Measurements from ENCODE around the gene CDH12. TPM values are rescaled to one million over a fixed set of nuclear protein-coding genes. Genes with fewer than 3 reads are reported as not detected.

CDH12 gene
- total RNA-seq, 1 experiment from 2014 or later: not detected

- no TSS peak for BruUV-seq (replicated peaks)
- no peak for TF ChIP-seq CTCF (IDR thresholded peaks at IDR 0.05 in 2 of 3, conservative IDR thresholded peaks at IDR 0.05 in 1 of 3; ENCODE audit: borderline replicate concordance in 1 of 3, insufficient read depth in 1 of 3, low read depth in 2 of 3, low read length in 2 of 3)
- no peak for TF ChIP-seq SRF (IDR thresholded peaks at IDR 0.05; ENCODE audit: low read depth)
- TF ChIP-seq, protein P1, sequence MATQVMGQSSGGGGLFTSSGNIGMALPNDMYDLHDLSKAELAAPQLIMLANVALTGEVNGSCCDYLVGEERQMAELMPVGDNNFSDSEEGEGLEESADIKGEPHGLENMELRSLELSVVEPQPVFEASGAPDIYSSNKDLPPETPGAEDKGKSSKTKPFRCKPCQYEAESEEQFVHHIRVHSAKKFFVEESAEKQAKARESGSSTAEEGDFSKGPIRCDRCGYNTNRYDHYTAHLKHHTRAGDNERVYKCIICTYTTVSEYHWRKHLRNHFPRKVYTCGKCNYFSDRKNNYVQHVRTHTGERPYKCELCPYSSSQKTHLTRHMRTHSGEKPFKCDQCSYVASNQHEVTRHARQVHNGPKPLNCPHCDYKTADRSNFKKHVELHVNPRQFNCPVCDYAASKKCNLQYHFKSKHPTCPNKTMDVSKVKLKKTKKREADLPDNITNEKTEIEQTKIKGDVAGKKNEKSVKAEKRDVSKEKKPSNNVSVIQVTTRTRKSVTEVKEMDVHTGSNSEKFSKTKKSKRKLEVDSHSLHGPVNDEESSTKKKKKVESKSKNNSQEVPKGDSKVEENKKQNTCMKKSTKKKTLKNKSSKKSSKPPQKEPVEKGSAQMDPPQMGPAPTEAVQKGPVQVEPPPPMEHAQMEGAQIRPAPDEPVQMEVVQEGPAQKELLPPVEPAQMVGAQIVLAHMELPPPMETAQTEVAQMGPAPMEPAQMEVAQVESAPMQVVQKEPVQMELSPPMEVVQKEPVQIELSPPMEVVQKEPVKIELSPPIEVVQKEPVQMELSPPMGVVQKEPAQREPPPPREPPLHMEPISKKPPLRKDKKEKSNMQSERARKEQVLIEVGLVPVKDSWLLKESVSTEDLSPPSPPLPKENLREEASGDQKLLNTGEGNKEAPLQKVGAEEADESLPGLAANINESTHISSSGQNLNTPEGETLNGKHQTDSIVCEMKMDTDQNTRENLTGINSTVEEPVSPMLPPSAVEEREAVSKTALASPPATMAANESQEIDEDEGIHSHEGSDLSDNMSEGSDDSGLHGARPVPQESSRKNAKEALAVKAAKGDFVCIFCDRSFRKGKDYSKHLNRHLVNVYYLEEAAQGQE (IDR thresholded peaks at IDR 0.05; ENCODE audit: low read depth): no peak
- Histone ChIP-seq H4K20me1 (ENCODE audit: insufficient read depth) (no peaks in the 10 kb centered on the region), H3K27ac (ENCODE audit: low read depth, low read length) (no peak overlapping the region), H3K79me2 (ENCODE audit: insufficient read depth, low read length) (no peaks in the 10 kb centered on the region), H2AFZ (ENCODE audit: low read depth, low read length, poor library complexity, severe bottlenecking) (no peak overlapping the region), H3K9me2 (ENCODE audit: insufficient read depth) (no peaks in the 10 kb centered on the region), H3K4me2 (ENCODE audit: low read length) (no peak overlapping the region), H3K9ac (ENCODE audit: low read length) (no peak overlapping the region), H3K4me1 (ENCODE audit: control insufficient read depth in 1 of 2, insufficient read depth in 2 of 2, low read length in 2 of 2) (no peaks in the 10 kb centered on the region), H3K36me3 (ENCODE audit: control insufficient read depth in 1 of 2, insufficient read depth in 2 of 2, low read length in 2 of 2) (no peaks in the 10 kb centered on the region), H3K9me3 (ENCODE audit: control insufficient read depth in 1 of 2, insufficient read depth in 1 of 2, low read depth in 1 of 2, low read length in 2 of 2) (peaks cover 17 to 29% of the 10 kb centered on the region in 2 experiments; a peak in 2 of 4 replicates), H3K4me3 (replicated peaks in 1 of 2; ENCODE audit: low read depth in 1 of 2, low read length in 2 of 2) (no peak overlapping the region), H3K27me3 (ENCODE audit: insufficient read depth, low read length) (no peaks in the 10 kb centered on the region)
- ChIA-PET RAD21 (ENCODE audit: low non-redundant PET in 1 of 2, low total read pairs in 2 of 2, uncharacterized antibody in 2 of 2, unreplicated experiment in 2 of 2) (no interaction called here), POLR2A (no interaction called here), CTCF (no interaction called here)
- no peak for ATAC-seq
- DNase-seq (ENCODE audit: low read depth, low spot score): no peak
- intact Hi-C loops (cut with micrococcal nuclease): no loop called here
Observed at GRCh38 chr5:22678886-22679285, 174.3 kb downstream of the CDH12 start.
